Measurements from ENCODE around the gene OPCML. TPM values are rescaled to one million over a fixed set of nuclear protein-coding genes. Genes with fewer than 3 reads are reported as not detected.

The OPCML gene
- total and polyA plus RNA-seq, 2 donors (not counting 1 experiment from before 2014, with no cell fraction given): not detected

DNA sequence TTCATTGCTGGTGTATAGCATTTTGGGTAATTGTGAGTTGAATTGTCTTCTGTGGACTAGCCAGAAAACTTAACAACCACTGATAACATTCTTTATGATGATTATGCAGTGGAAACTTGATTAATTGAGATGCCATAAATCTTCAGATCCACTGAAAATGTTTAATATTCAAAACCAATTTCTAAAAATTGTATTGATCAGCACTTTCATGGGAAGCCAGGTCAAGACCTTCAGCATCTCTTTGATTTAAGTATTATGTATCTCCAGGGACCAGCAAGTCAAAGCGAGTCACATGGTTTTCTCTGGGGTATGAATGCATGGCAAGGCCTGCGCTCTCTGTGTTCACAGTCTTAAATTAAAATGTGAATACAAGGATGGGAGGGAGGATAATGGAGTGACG lies 596.9 kb downstream of the OPCML start:
- POLR2A ChIA-PET: no interaction called here

DNA sequence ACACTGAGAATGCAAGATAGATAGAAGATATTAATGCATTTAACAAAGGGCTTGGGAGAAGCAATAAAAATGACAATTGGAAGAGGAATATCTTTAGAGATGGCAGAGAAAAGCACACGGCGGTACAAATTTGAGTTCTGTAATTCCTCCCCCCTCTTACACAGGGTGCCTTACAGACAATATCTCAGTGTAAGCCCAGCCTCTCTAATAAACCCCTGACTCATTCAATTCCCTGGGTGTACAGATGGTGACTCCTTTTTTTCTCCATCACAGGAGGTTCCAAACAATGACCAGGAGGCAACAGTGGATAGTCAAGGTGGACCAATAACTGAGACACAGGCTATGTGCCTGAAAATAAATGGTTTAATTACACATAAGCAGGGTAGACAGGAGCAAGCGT lies 598.6 kb downstream of the OPCML start:
- no peak overlapping the region for H3K4me3 ChIP-seq (ENCODE audit: control extremely low read depth in 1 of 5, extremely low read depth in 1 of 5, insufficient read depth in 1 of 5, low read depth in 2 of 5, low read length in 4 of 5)
- DNase-seq (no peak), ATAC-seq (ENCODE audit: low read depth) (no peak)
- H4K20me1 ChIP-seq (ENCODE audit: control insufficient read depth, insufficient read depth, low read length, poor library complexity, severe bottlenecking): no peaks in the 10 kb centered on the region
- H3K27ac Mint-ChIP-seq: no peak overlapping the region
- peaks cover 0 to 5% (median 0%) of the 10 kb centered on the region in 3 donors for H3K9me3 ChIP-seq (ENCODE audit: control extremely low read depth in 1 of 3, control insufficient read depth in 2 of 3, insufficient read depth in 1 of 3, low read length in 2 of 3)
- H3K4me2 ChIP-seq (replicated peaks; ENCODE audit: low read depth, low read length, poor library complexity, severe bottlenecking): no peak overlapping the region
- H3K27me3 ChIP-seq (replicated peaks in 1 of 4; ENCODE audit: control extremely low read depth in 1 of 4, control insufficient read depth in 3 of 4, insufficient read depth in 4 of 4, low read length in 3 of 4): no peaks in the 10 kb centered on the region
- 100% methylated on average over 1 of the region's 3 CpGs for whole genome bisulfite sequencing (ENCODE audit: insufficient coverage)
- no peak overlapping the region for H3K9ac ChIP-seq (ENCODE audit: low read length)
- no peaks in the 10 kb centered on the region for H3K79me2 ChIP-seq (ENCODE audit: control insufficient read depth, insufficient read depth, low read length)
- no peaks in the 10 kb centered on the region for H3K4me1 ChIP-seq (ENCODE audit: control insufficient read depth in 2 of 2, insufficient read depth in 2 of 2, low read length in 2 of 2)
- H3K9me3 Mint-ChIP-seq (ENCODE audit: insufficient read depth): no peaks in the 10 kb centered on the region
- H3K4me1 Mint-ChIP-seq: no peaks in the 10 kb centered on the region
- H3K27ac ChIP-seq (ENCODE audit: low read length in 2 of 2): no peak overlapping the region
- POLR2A ChIA-PET: no interaction called here
- H3K4me3 Mint-ChIP-seq: no peak overlapping the region
- no peaks in the 10 kb centered on the region for H3K36me3 ChIP-seq (replicated peaks in 1 of 2; ENCODE audit: control extremely low read depth in 1 of 2, control insufficient read depth in 1 of 2, extremely low read depth in 1 of 2, insufficient read depth in 2 of 2, low read length in 1 of 2)
- CTCF ChIA-PET: no interaction called here
- H2AFZ ChIP-seq (ENCODE audit: insufficient read depth, low read depth, low read length, poor library complexity, severe bottlenecking): no peak overlapping the region
- no peaks in the 10 kb centered on the region for H3K27me3 Mint-ChIP-seq
- TF ChIP-seq, protein P1, sequence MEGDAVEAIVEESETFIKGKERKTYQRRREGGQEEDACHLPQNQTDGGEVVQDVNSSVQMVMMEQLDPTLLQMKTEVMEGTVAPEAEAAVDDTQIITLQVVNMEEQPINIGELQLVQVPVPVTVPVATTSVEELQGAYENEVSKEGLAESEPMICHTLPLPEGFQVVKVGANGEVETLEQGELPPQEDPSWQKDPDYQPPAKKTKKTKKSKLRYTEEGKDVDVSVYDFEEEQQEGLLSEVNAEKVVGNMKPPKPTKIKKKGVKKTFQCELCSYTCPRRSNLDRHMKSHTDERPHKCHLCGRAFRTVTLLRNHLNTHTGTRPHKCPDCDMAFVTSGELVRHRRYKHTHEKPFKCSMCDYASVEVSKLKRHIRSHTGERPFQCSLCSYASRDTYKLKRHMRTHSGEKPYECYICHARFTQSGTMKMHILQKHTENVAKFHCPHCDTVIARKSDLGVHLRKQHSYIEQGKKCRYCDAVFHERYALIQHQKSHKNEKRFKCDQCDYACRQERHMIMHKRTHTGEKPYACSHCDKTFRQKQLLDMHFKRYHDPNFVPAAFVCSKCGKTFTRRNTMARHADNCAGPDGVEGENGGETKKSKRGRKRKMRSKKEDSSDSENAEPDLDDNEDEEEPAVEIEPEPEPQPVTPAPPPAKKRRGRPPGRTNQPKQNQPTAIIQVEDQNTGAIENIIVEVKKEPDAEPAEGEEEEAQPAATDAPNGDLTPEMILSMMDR (IDR thresholded peaks at IDR 0.05): no peak
- TF ChIP-seq EZH2 (IDR thresholded peaks at IDR 0.05; ENCODE audit: borderline replicate concordance, insufficient read depth, low read depth, low read length, poor library complexity, severe bottlenecking): no peak
- intact Hi-C loops (cut with micrococcal nuclease): no loop called here

More for the DNA sequence above, 596.9 kb downstream of the OPCML start:
- DNase-seq (no peak), ATAC-seq (ENCODE audit: low read depth) (no peak)
- CTCF ChIA-PET: no interaction called here
- Mint-ChIP-seq H3K4me3 (no peak overlapping the region), H3K4me1 (no peaks in the 10 kb centered on the region), H3K9me3 (ENCODE audit: insufficient read depth) (no peaks in the 10 kb centered on the region), H3K27me3 (no peaks in the 10 kb centered on the region), H3K27ac (no peak overlapping the region)
- intact Hi-C loops (cut with micrococcal nuclease): no loop called here
- Histone ChIP-seq H3K9ac (ENCODE audit: low read length) (no peak overlapping the region), H3K4me3 (ENCODE audit: control extremely low read depth in 1 of 5, extremely low read depth in 1 of 5, insufficient read depth in 1 of 5, low read depth in 2 of 5, low read length in 4 of 5) (no peak overlapping the region), H3K4me2 (replicated peaks; ENCODE audit: low read depth, low read length, poor library complexity, severe bottlenecking) (no peak overlapping the region), H3K79me2 (ENCODE audit: control insufficient read depth, insufficient read depth, low read length) (no peaks in the 10 kb centered on the region), H3K36me3 (replicated peaks in 1 of 2; ENCODE audit: control extremely low read depth in 1 of 2, control insufficient read depth in 1 of 2, extremely low read depth in 1 of 2, insufficient read depth in 2 of 2, low read length in 1 of 2) (no peaks in the 10 kb centered on the region), H3K4me1 (ENCODE audit: control insufficient read depth in 2 of 2, insufficient read depth in 2 of 2, low read length in 2 of 2) (no peaks in the 10 kb centered on the region), H3K9me3 (ENCODE audit: control extremely low read depth in 1 of 3, control insufficient read depth in 2 of 3, insufficient read depth in 1 of 3, low read length in 2 of 3) (no peaks in the 10 kb centered on the region), H4K20me1 (ENCODE audit: control insufficient read depth, insufficient read depth, low read length, poor library complexity, severe bottlenecking) (no peaks in the 10 kb centered on the region), H3K27ac (ENCODE audit: low read length in 2 of 2) (no peak overlapping the region), H2AFZ (ENCODE audit: insufficient read depth, low read depth, low read length, poor library complexity, severe bottlenecking) (no peak overlapping the region), H3K27me3 (replicated peaks in 1 of 4; ENCODE audit: control extremely low read depth in 1 of 4, control insufficient read depth in 3 of 4, insufficient read depth in 4 of 4, low read length in 3 of 4) (no peaks in the 10 kb centered on the region)
- no CpG with 5 or more reads among the region's 3 CpGs for WGBS (ENCODE audit: insufficient coverage)
- no peak for TF ChIP-seq EZH2 (IDR thresholded peaks at IDR 0.05; ENCODE audit: borderline replicate concordance, insufficient read depth, low read depth, low read length, poor library complexity, severe bottlenecking)
- TF ChIP-seq, protein P1 (IDR thresholded peaks at IDR 0.05): no peak
